LNCaP clone FGC (cell line): ENCODE data around the gene RAPGEF2.

Source experiments
- DNase-seq: peaks from one replicate; pipeline ENCODE4 v3.0.0-alpha.2; 2011; ENCODE audit warnings: low read depth
- H3K4me3 ChIP-seq: 2 replicates; pipeline ENCODE4 v1.5.1; 2011; ENCODE audit warnings: mild to moderate bottlenecking, low read depth, low read length, control low read depth
- TF ChIP-seq, protein P1 (sequence below): IDR thresholded peaks from 2 replicates; pipeline ENCODE4 v1.5.1; 2012; ENCODE audit warnings: mild to moderate bottlenecking; ENCODE audit not compliant: control insufficient read depth, insufficient read depth; ENCODE audit errors: extremely low read depth

RAPGEF2 gene

DNA sequence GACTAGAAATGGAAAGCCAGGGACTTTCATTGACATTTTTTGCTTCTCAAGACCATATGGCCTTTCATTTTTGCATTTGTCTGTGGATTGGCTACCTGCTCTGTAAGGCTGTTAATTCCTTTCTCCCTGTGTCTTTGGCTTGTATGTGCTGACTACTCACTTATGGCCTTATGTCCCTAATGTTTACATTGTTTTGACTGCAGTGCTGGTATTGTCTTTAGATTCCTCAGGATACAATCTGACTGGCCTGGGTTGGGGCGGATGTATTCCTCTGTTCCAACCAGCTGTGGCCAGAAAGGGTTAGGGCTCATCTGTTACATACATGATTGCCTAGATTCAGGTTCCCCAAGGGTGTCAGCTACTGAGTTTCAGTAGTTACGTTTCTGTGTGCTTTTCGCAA lies 108.1 kb downstream of the RAPGEF2 start:
- H3K4me3 ChIP-seq, result no peak overlapping the region
- TF ChIP-seq, protein P1, sequence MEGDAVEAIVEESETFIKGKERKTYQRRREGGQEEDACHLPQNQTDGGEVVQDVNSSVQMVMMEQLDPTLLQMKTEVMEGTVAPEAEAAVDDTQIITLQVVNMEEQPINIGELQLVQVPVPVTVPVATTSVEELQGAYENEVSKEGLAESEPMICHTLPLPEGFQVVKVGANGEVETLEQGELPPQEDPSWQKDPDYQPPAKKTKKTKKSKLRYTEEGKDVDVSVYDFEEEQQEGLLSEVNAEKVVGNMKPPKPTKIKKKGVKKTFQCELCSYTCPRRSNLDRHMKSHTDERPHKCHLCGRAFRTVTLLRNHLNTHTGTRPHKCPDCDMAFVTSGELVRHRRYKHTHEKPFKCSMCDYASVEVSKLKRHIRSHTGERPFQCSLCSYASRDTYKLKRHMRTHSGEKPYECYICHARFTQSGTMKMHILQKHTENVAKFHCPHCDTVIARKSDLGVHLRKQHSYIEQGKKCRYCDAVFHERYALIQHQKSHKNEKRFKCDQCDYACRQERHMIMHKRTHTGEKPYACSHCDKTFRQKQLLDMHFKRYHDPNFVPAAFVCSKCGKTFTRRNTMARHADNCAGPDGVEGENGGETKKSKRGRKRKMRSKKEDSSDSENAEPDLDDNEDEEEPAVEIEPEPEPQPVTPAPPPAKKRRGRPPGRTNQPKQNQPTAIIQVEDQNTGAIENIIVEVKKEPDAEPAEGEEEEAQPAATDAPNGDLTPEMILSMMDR, result no peak
- DNase-seq, result no peak

DNA sequence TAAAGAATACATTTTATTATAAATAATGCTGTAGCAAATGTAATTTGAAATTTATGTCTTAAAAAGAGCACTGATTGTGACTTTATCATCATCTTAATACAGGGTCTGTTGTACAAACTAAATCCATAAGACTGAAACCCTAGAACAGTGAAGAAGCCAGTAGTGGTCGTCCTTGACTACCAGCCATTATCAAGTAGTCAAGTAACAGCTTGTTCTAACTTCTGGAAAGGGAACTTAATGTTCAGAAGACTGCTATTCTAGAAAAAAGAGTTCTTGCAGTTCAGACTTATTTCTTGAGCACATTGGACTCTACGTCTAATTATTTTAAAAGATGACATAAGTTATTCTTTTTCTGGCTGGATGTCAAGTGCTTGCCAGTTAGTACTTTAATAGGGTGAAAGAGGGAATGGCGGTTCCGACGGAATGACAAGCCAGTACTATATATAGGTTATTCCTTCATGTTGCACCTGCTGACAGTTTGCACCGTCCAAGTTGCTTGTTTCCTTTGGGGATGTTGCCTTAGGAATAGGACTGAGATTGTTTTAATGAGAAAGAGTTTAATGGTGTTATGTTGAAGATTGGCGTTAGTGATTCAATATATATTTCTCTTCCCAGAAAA lies 109.9 kb downstream of the RAPGEF2 start:
- no peak overlapping the region for H3K4me3 ChIP-seq

DNA sequence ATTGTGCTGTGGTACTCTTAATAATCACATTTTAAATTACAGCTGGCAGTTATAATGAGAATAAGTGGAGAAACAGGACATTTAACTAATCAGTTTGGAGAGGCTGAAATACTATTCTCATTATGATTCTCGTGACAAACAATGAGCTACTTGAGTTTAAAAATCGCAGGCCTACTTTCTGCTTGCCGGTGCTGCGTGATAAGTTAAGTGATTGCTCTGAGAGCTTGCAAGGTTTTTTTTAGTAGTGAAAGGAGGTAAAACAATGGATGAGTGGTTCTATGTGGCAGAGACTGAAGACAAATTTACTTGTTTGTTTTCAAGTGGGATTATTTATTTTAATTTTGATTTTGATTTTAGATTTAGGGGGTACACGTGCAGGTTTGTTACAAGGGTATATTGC lies 114.0 kb downstream of the RAPGEF2 start:
- DNase-seq, result no peak
- H3K4me3 ChIP-seq, result no peak overlapping the region

More for the DNA sequence above, 109.9 kb downstream of the RAPGEF2 start:
- TF ChIP-seq, protein P1, result no peak
- no peak for DNase-seq

DNA sequence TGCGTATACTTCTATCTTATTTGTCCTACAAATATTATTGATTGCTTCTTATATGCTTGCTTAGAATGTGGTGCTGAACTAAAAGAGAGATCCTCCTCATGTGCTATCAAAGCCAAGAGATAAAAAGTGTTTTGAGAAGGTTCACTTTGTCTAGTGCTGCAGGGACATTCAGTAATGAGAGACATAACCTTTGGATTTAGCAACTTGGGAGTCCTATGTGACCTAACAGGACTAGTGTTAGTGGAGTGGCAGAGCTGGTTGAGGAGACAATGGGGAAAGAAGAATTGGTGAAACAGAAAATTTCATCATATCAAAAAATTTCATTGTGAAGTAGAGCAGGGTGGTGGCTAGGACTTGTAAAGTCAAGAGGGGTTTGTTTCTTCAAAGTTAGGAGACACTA lies 117.0 kb downstream of the RAPGEF2 start:
- H3K4me3 ChIP-seq, result no peak overlapping the region
- DNase-seq, result no peak
- TF ChIP-seq, protein P1, result no peak

More for the DNA sequence above, 114.0 kb downstream of the RAPGEF2 start:
- TF ChIP-seq, protein P1, result no peak

DNA sequence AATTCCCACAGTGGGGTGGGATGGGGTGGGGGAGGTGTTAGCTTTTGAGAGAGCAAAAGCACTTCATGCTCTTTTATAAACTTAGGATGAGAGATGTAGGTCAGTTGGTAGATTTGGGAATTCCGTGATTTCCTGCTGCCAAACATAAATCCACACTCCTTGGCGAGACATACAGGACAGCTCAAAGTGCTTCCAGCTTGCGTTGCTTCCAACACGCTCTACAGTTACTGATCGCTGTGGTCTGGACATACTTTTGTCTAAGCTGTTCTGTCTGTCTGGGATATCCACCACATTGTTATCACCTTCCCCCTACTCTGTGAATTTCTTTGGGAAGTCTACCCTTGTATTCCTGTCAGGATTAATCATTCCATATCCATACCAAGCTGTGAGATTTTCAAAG lies 117.5 kb downstream of the RAPGEF2 start:
- DNase-seq, result no peak
- no peak overlapping the region for H3K4me3 ChIP-seq
- TF ChIP-seq, protein P1, result no peak

DNA sequence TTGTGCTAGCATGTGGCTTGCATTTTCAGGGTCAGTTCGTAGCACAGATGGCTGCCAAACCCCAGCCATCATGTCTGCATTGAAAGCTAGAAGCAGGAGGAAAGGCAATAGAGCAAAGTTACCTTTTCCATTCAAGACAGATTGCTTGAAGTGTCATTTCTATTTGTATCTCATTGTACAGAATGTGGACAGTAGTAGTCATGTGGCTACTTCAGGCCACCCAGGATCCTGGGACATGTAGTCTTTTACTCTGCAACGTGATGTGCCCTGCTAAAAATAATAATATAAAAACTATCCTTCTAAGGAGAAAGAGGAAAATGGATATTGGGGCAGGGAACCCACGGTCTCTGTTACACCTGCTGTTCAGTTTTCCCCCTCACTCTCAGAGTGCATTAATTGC lies 118.4 kb downstream of the RAPGEF2 start:
- no peak overlapping the region for H3K4me3 ChIP-seq
- DNase-seq, result no peak
- TF ChIP-seq, protein P1, result no peak

DNA sequence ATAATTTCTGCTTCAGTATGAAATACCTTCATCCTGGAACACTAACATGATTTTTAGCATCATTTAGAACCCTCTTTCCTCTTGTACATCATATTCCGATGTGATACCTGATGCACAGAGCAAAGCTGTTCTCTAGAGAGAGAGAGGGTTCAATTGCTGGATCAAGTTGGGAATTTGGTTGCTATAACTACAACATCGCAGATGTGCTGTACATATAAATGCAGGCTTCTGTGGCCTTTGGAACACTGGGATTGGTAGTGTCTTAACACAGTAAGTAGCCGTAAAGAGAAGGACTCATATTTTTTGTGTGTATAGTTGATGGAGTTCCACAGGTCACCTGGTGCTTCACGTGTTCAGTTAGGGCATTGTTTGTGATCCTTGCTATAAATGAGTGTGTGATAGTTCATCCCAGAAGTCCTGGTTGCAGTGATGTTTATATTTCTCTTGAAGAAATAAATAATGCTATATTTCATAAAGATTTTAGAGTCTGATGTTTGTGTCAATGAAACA lies 119.2 kb downstream of the RAPGEF2 start:
- TF ChIP-seq, protein P1, result no peak
- no peak overlapping the region for H3K4me3 ChIP-seq
- DNase-seq, result no peak
